Superior temporal gyrus (tissue), 1 donor: ENCODE measurements around the gene COL4A4.

Experiments
- DNase-seq: peaks from one replicate; pipeline ENCODE4 v3.0.0-alpha.2; 2016; ENCODE audit errors: extremely low spot score

COL4A4 gene

GRCh38 chr2:227161947-227162346 is 2.1 kb downstream of the COL4A4 start:
- no peak for DNase-seq

- no peak for DNase-seq
These were observed 3.8 kb downstream of the COL4A4 start for GRCh38 chr2:227160164-227160563.

GRCh38 chr2:227154986-227155774 is 8.8 kb downstream of the COL4A4 start:
- no peak for DNase-seq

- no peak for DNase-seq
These were observed 10.1 kb downstream of the COL4A4 start for GRCh38 chr2:227153758-227154486.

- no peak for DNase-seq
These were observed 10.7 kb downstream of the COL4A4 start for GRCh38 chr2:227153307-227153706.

GRCh38 chr2:227152093-227152766 is 11.8 kb downstream of the COL4A4 start:
- DNase-seq = no peak

- no peak for DNase-seq
These were observed 13.6 kb downstream of the COL4A4 start for GRCh38 chr2:227150222-227150936.

- no peak for DNase-seq
These were observed 15.9 kb downstream of the COL4A4 start for GRCh38 chr2:227148106-227148505.

GRCh38 chr2:227147023-227147422 is 17.0 kb downstream of the COL4A4 start:
- DNase-seq = no peak

- no peak for DNase-seq
These were observed 17.5 kb downstream of the COL4A4 start for GRCh38 chr2:227146456-227146855.

GRCh38 chr2:227143895-227144294 is 20.1 kb downstream of the COL4A4 start:
- no peak for DNase-seq

GRCh38 chr2:227141301-227141700 is 22.7 kb downstream of the COL4A4 start:
- no peak for DNase-seq

- DNase-seq = no peak
These were observed 29.4 kb downstream of the COL4A4 start for GRCh38 chr2:227134591-227134990.

GRCh38 chr2:227132986-227133385 is 31.0 kb downstream of the COL4A4 start:
- DNase-seq = no peak

GRCh38 chr2:227130636-227131035 is 33.4 kb downstream of the COL4A4 start:
- no peak for DNase-seq

- no peak for DNase-seq
These were observed 36.8 kb downstream of the COL4A4 start for GRCh38 chr2:227127201-227127600.

GRCh38 chr2:227125506-227125905 is 38.5 kb downstream of the COL4A4 start:
- DNase-seq = no peak

GRCh38 chr2:227124811-227125210 is 39.2 kb downstream of the COL4A4 start:
- DNase-seq = no peak

GRCh38 chr2:227123697-227124096 is 40.3 kb downstream of the COL4A4 start:
- no peak for DNase-seq

GRCh38 chr2:227118353-227118752 is 45.7 kb downstream of the COL4A4 start:
- DNase-seq = no peak

- DNase-seq = no peak
These were observed 46.2 kb downstream of the COL4A4 start for GRCh38 chr2:227117852-227118251.

GRCh38 chr2:227117027-227117426 is 47.0 kb downstream of the COL4A4 start:
- DNase-seq = no peak
